Measurements from ENCODE around the gene WAPL. TPM values are rescaled to one million over a fixed set of nuclear protein-coding genes. Genes with fewer than 3 reads are reported as not detected.

WAPL gene
- total RNA-seq, 1 experiment from 2014 or later: 24.5 TPM

GRCh38 chr10:86415583-86415982, 106.0 kb downstream of the WAPL start:
- TF ChIP-seq EZH2 (IDR thresholded peaks at IDR 0.05; ENCODE audit: low read length, unreplicated experiment) (no peak), EZH2phosphoT487 (IDR thresholded peaks at IDR 0.05; ENCODE audit: borderline replicate concordance, low read length) (no peak)
- no peak for ATAC-seq
- BruUV-seq (replicated peaks): no TSS peak

GRCh38 chr10:86415116-86415515, 106.5 kb downstream of the WAPL start:
- H3K9ac ChIP-seq (ENCODE audit: low read length): no peak overlapping the region

More at GRCh38 chr10:86415583-86415982, 106.0 kb downstream of the WAPL start:
- Histone ChIP-seq H3K9ac (ENCODE audit: low read length) (no peak overlapping the region), H3K4me2 (ENCODE audit: low read length) (no peak overlapping the region), H3K36me3 (ENCODE audit: low read depth, low read length) (no peaks in the 10 kb centered on the region), H2AFZ (ENCODE audit: low read length) (no peak overlapping the region), H3K27me3 (ENCODE audit: low read length) (no peaks in the 10 kb centered on the region), H3K4me1 (ENCODE audit: insufficient read depth, low read length) (no peaks in the 10 kb centered on the region; the same call in 1 of the 2 replicates), H3K79me2 (ENCODE audit: low read length) (no peaks in the 10 kb centered on the region), H4K20me1 (ENCODE audit: low read length) (no peaks in the 10 kb centered on the region), H3K9me3 (ENCODE audit: low read length) (no peaks in the 10 kb centered on the region), H3K27ac (ENCODE audit: low read length) (no peak overlapping the region), H3F3A (ENCODE audit: low read length, unreplicated experiment) (no peaks in the 10 kb centered on the region), H3K9me2 (replicated peaks; ENCODE audit: low read length) (no peaks in the 10 kb centered on the region), H3K4me3 (ENCODE audit: low read length) (no peak overlapping the region)
- ChIA-PET CTCF (no interaction called here), POLR2A (ENCODE audit: unreplicated experiment) (no interaction called here)
- intact Hi-C loops (cut with micrococcal nuclease): no loop called here
- no peak for DNase-seq

GRCh38 chr10:86413046-86413728, 108.4 kb downstream of the WAPL start:
- Histone ChIP-seq H3K27me3 (ENCODE audit: low read length) (no peaks in the 10 kb centered on the region), H2AFZ (ENCODE audit: low read length) (no peak overlapping the region), H3K79me2 (ENCODE audit: low read length) (no peaks in the 10 kb centered on the region), H3K27ac (ENCODE audit: low read length) (no peak overlapping the region), H3K9me2 (replicated peaks; ENCODE audit: low read length) (no peaks in the 10 kb centered on the region), H3K4me3 (ENCODE audit: low read length) (no peak overlapping the region), H3K4me1 (ENCODE audit: insufficient read depth, low read length) (no peaks in the 10 kb centered on the region; the same call in 1 of the 2 replicates), H3F3A (ENCODE audit: low read length, unreplicated experiment) (no peaks in the 10 kb centered on the region), H3K4me2 (ENCODE audit: low read length) (no peak overlapping the region), H3K9me3 (ENCODE audit: low read length) (no peaks in the 10 kb centered on the region), H3K9ac (ENCODE audit: low read length) (no peak overlapping the region), H3K36me3 (ENCODE audit: low read depth, low read length) (no peaks in the 10 kb centered on the region), H4K20me1 (ENCODE audit: low read length) (no peaks in the 10 kb centered on the region)
- no peak for DNase-seq
- no peak for ATAC-seq
- BruUV-seq (replicated peaks): no TSS peak
- CTCF ChIA-PET: no interaction called here
- TF ChIP-seq, protein P1, sequence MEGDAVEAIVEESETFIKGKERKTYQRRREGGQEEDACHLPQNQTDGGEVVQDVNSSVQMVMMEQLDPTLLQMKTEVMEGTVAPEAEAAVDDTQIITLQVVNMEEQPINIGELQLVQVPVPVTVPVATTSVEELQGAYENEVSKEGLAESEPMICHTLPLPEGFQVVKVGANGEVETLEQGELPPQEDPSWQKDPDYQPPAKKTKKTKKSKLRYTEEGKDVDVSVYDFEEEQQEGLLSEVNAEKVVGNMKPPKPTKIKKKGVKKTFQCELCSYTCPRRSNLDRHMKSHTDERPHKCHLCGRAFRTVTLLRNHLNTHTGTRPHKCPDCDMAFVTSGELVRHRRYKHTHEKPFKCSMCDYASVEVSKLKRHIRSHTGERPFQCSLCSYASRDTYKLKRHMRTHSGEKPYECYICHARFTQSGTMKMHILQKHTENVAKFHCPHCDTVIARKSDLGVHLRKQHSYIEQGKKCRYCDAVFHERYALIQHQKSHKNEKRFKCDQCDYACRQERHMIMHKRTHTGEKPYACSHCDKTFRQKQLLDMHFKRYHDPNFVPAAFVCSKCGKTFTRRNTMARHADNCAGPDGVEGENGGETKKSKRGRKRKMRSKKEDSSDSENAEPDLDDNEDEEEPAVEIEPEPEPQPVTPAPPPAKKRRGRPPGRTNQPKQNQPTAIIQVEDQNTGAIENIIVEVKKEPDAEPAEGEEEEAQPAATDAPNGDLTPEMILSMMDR (conservative IDR thresholded peaks at IDR 0.05; ENCODE audit: low read depth, low read length): no peak
- TF ChIP-seq EZH2 (IDR thresholded peaks at IDR 0.05; ENCODE audit: low read length, unreplicated experiment): no peak
- TF ChIP-seq EZH2phosphoT487 (IDR thresholded peaks at IDR 0.05; ENCODE audit: borderline replicate concordance, low read length): no peak
- intact Hi-C loops (cut with micrococcal nuclease): no loop called here
- POLR2A ChIA-PET (ENCODE audit: unreplicated experiment): no interaction called here

More at GRCh38 chr10:86415116-86415515, 106.5 kb downstream of the WAPL start:
- ATAC-seq (no peak), DNase-seq (no peak)
- intact Hi-C loops (cut with micrococcal nuclease): no loop called here
- no peaks in the 10 kb centered on the region for H3K36me3 ChIP-seq (ENCODE audit: low read depth, low read length)
- H3K9me3 ChIP-seq (ENCODE audit: low read length): no peaks in the 10 kb centered on the region
- H3K27me3 ChIP-seq (ENCODE audit: low read length): no peaks in the 10 kb centered on the region
- ChIA-PET CTCF (no interaction called here), POLR2A (ENCODE audit: unreplicated experiment) (no interaction called here)
- H3F3A ChIP-seq (ENCODE audit: low read length, unreplicated experiment): no peaks in the 10 kb centered on the region
- H4K20me1 ChIP-seq (ENCODE audit: low read length): no peaks in the 10 kb centered on the region
- H3K4me1 ChIP-seq (ENCODE audit: insufficient read depth, low read length): no peaks in the 10 kb centered on the region; the same call in 1 of the 2 replicates
- TF ChIP-seq EZH2phosphoT487 (IDR thresholded peaks at IDR 0.05; ENCODE audit: borderline replicate concordance, low read length) (no peak), EZH2 (IDR thresholded peaks at IDR 0.05; ENCODE audit: low read length, unreplicated experiment) (no peak)
- TF ChIP-seq, protein P1 (conservative IDR thresholded peaks at IDR 0.05; ENCODE audit: low read depth, low read length): no peak
- H3K4me3 ChIP-seq (ENCODE audit: low read length): no peak overlapping the region
- no peak overlapping the region for H2AFZ ChIP-seq (ENCODE audit: low read length)
- no peak overlapping the region for H3K4me2 ChIP-seq (ENCODE audit: low read length)
- H3K79me2 ChIP-seq (ENCODE audit: low read length): no peaks in the 10 kb centered on the region
- no peak overlapping the region for H3K27ac ChIP-seq (ENCODE audit: low read length)
- no TSS peak for BruUV-seq (replicated peaks)
- no peaks in the 10 kb centered on the region for H3K9me2 ChIP-seq (replicated peaks; ENCODE audit: low read length)

Measured in PC-3 (cell line).